Fibroblast of the conjunctiva (primary cell): Measurements from ENCODE around the gene BLM.

Experiments used
- DNase-seq: peaks from one replicate; pipeline ENCODE4 v3.0.0-alpha.2; 2010; ENCODE audit warnings: low read depth

Gene BLM

DNA sequence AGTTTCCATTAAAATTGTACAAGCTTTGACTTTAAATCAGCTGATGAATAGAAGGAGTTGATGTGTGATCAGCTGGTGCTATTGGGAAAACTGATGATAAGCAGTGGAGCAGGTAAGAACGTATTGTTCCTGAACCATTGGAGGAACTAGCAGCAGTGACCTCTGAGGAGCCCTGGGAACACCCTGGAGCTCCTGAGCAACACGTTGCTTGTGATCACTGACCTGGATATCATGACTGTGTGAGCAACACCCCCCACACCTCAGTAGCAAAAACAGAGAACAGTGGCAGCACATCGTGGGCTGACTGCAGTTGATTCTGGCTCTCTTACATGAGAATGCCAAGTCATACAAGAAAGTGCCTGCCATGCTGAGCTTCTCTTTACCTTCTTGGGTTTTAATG, 72.9 kb downstream of the BLM start:
- DNase-seq: no peak

- DNase-seq: no peak
These were observed 73.4 kb downstream of the BLM start for GRCh38 chr15:90790561-90790960.

DNA sequence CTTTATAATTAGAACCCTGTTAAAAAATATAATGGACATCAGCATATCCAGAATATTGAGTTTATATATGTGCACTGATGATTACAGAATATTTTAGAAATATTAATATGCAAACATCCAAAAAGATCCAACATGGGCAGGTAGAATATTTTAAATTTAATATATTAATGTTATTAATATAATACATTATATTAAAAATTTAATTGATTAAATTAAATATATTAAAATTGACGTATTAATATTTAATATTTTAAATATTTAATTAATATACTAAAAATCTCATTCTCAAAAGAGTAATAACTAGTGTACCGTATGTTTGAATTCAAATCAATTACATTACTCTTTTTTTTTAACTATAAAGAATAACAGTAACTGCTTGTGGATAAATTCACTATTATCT, 77.4 kb downstream of the BLM start:
- no peak for DNase-seq

- no peak for DNase-seq
These were observed 82.6 kb downstream of the BLM start for GRCh38 chr15:90799639-90800170.

DNA sequence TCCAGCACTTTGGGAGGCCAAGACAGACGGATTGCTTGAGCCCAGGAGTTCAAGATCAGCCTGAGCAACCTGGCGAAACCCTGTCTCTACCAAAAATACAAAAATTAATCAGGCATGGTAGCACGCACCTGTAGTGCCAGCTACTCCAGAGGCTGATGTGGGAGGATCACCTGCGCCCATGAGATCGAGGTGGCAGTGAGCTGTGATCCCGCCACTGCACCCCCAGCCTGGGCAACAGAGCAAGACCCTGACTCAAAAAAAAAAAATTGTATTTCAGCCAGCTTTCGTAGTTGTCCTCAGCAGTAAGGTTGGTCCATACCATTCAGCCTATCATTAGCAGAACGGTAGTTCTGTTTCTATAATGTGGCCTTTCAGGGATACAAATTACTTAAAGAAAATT, 84.7 kb downstream of the BLM start:
- no peak for DNase-seq

DNA sequence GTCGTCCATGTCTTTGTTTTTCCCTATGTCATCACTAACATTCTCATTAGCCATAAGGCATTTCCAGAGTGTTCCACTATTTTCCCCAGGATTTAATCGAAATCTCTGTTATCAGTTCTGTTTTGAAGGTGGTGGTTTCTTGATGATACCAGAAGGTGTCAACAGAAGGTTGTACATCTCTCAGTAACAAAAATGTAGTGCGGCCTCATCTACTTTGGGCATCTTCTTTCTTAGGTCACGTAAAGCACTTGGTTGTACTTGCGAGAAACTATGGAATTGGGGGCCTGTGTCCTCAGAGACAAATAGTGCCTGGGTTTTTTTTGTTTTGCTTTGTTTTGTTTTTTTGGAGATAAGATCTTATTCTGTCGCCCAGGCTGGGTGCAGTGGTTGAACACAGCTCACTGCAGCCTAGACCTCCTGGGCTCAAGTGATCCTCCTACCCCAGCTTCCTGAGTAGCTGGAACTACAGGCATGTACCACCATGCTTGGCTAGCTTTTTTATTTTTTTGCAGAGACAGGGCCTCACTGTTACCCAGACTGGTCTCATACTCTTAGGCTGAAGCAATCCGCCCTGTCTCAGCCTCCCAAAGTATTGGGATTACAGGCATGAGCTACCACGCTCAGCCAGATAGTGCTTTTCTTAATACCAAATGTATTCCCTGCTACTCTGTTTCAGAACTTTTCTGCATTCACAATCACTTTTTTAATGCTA, 90.1 kb downstream of the BLM start:
- no peak for DNase-seq

DNA sequence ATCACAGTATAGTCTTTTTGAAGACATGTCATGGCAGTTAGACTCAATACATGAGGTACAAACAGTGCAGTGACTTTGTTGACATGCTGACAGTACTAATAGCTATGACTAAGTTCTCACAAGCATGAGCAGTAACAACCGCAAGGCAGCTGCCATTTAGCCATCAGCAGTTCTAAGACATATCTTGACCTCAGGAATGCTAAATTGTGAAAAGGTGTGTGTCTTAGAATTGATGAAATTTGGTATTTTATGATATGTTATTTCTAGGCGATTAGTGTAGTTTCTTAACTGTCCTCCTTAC, 90.6 kb downstream of the BLM start:
- no peak for DNase-seq

DNA sequence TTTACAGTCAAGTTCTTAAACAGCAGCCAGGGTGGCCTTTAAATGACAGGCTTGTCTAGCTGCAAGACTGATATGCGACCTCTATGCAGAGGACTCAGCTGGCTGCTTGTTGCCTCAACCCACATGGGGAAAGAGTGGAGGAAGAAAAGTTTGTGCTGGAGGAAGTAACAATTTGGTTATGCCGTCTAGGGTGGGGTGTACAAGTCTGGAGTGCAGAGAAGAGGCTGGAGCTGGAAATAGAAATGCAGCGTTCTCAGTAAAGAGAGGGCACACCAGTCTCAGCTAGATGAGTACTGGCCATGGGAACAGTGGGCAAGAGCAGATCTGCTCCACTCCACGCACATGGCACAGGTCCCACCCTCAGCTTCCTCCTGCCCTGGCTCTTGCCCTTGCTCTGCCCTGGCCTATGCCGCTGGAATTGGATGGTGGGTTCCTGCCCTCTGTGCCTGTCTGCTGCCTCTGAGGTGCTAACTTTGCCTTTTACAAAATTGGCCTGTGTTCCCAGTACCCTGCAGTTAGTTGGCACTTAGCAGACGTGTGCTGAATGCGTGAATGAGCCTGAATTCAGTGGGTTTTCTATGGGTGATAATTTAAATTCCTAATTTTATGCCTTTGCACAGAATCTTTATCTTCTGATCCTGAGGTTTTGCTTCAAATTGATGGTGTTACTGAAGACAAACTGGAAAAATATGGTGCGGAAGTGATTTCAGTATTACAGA, 91.5 kb downstream of the BLM start:
- no peak for DNase-seq

DNA sequence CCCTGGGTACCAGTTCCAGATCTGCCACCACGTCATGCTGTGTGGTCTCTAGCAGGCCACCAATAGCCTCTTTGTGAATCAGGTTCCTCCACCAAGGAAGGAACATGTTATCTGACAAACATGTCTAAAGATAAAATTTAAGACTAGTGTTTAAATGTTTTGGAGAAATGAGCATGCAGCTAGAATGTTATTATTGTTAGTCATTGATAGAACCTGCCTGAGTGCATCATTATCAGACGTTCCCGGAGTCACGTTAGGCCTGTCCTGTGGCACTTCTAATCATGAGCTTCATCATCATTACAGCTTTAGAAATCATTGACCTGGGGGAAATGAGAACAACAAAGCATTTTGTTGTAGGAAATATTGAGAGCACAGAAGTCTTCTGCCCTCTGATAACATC, 92.4 kb downstream of the BLM start:
- DNase-seq: no peak

DNA sequence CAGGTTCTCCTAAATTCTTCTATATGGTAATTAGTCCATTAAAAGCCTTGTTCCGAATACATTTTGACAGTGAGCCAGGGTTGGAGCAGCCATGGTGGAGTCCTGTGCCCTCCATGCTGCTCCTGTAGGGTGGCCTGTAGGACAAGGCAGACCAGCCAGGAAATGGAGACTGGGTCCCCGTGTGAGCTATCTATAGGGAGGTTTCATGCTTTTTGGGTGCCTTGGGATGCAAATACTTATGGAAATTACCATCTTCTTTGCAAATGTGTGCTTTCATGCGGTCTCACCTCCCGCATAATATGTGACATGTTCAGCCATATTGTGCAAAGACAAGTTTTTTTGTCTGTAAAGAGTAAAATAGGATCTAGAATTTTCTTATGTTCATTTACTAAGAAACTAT, 93.2 kb downstream of the BLM start:
- no peak for DNase-seq

DNA sequence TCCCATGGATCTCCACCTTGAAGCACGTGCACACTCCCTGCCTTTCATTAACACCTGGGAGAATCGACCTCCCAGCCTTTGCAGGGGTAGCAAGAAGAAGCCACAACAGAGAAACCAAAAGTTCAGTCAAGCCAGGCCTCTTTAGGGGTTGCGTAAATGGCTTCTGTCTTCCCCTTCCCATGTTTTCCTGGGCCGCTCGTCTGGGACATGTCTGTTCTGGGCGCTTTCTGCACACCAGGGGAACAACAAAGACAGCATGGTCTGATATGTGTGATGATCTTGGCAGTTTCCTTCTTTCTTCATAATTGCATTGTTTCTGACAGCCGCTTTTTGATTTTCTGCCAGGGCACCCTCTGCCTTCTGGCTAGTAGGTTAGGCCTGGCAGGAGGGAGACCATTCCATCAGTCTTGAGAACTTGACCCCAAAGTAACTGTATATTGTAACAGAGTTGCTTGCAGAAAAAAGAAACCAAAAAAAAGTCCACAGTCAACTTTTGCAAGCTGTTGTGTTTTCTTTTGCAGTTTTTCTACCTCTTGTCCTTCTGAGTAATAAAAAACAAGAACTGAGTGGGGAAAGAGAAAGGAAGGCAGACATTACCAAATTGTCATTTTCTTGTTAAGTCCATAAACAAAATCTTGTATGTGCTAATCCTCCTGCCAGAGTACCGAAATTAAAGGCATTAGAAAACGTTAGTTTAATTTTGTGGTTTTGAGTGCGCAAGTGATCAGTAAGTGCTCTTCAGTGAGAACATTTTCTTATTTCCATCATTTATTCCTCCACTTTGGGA, 95.2 kb downstream of the BLM start:
- DNase-seq: no peak

- DNase-seq: no peak
These were observed 95.8 kb downstream of the BLM start for GRCh38 chr15:90812958-90813265.

DNA sequence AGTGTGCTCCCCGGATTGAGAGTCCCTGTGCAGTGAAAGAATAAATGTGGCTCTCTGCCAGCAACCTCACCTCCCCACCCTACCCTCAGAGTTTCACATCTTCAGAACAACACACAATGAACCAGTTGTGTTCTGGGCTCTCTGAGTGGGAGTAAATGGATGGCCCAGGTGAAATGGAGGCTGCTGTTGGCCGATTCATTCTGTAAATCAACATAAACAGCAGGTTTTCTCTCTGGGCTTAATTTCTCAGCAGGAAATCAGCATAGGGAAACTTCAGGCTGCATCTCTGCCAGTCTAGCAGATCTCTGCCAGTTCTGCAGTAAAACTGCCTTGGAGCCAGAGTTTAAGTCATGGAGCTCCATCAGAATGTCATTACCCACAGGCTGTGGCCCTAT, 96.6 kb downstream of the BLM start:
- no peak for DNase-seq

DNA sequence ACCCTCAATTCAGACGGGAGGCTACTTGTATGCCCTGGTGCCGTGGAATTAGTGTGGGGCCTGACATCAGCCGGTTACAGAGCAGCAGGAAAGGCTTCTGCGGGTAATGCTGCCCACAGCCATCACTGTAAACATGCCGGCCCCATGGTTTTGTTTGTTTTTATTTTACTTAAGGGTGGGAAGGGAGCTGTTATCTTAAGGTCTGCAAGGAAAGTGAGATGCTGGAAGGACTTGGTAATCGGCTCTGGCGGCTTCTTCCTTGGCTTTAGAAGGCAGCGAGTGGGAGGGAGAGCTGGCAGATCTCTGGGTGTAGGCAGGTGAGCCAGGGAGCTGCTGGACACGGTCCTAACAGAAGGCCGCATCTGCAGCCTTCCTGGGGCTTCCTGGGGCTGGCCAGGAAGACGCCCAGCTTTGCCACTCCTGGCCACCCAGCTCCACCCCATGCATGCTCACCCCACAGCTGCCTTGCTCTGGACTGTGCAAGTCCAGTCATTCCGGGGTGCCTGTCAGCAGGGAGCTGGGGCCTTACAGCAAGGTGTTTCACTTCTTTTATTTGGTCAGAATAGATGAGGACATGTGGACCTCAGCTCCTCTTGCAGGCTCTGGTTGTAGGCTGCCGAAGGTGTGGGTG, 97.2 kb downstream of the BLM start:
- no peak for DNase-seq

DNA sequence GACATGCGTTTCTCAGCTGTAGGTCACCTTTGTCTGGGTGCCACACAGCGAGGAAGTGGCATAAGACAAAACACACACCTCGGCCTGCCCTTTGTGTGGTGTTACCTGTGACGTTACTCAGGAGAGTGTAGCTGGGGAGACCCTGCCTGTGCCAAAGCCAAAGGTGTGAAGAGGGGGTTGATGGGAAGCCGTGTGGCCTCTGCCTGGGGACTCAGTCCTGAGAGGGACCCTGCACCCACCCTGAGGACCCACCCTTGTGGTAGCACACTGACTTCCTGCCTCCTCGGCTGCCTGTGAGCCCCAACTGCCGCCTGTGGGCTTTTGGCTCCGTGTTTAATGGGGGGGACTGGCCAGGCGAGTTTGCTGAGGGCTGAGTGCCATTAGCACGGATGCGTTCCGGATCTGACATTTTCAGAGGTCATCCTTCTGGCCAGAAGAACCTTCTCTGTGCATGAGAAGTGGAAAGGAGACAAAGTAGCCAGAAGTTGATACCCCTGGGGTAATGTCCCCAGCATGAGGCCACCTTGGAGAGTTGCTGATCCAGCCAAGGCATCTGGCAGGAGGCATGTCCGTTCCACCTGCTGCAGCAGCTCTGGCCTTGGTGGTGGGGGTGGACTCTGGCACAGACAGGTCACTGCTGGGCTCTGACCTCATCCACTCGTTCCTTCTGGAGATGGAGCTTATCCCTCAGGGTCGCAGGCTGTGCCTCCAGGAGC, 99.4 kb downstream of the BLM start:
- no peak for DNase-seq

DNA sequence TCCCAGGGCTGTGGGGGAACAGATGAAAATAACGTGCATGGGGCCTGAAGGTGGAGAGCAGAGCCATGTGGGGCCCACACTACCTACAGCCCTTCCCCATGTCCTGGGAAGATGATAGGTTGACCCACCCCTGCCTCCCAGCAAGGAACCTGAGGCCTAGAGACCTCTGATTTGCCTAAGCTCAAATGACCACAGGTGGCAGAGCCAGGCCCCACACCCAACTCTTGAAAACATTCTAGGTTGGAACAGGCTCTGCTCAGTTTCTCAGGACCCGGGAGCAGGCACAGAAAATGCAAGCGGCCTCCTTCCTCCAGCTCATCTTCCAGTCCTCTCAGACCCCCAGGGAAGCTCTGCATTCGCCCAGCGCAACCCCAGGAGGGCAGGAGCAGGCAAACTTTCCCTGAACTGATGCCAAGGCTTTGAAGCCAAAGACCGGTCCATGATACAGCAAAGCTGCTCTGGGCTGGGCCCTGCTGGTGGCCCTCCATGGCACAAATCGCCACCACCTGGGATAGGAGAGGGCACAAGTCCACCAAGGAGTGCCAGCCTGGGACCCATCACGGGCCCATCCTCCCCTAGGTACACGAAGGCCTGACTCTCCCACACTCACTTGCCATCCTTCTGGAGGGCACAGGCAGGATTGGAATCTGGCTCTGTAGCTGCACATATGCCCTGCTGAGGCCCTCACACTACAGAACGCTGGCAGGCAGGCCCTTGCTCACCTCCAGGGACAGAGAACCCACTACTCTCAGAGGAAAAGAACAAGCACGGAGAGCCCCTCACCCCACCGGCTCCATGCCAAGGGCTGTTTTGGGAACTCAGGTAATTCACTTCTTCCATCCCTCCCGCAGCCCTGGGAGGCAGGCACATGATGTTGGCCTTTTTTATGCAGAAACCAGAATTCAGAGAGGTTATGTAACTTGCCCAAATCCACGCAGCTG, 100.2 kb downstream of the BLM start:
- no peak for DNase-seq

DNA sequence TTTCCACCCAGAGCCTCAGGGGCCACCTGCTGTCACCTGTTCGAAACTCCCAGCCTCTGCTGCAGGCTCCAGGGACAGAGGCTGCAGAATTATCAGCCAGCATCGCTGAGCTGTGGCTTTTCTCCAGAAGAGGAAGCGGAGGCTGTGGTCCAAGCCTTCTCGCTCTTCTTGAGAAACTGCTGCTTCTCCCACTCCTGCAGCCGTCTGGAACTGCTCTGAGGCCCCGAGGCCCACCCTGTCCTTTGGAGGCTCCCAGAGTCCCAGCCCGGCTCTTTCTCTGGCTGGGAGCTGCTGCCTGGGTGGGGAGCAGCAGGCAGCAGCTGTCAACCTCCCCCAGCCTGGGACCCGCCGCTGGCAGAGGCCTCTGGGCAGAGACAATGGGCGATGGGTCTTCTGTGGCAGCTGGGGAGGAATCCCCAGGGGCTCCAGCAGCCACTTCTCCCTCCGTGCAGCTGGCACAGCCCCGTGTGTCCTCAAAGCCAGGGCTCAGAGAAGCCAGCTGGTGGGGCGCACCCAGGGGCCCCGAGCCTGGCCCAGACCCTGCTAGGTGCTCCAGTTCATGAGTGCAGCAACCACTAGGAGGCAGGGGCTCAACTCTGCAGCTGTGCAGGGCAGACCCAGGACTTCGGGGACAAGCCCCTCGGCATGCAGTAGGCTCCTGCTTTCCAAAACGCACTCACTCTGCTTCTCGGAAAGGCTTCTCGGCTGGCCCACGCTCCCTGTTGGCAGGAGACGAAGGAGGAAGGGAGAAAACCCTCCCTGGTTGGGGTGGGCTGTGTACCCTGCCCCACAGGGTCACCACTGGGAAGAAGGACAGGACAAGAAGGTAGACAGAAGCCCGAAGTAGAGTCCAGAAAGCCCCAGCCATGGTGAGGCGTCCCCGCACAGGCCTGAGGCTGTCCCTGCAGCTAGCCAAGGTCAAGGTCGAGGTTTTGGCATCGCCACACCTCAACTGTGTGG, 101.4 kb downstream of the BLM start:
- DNase-seq: no peak

GRCh38 chr15:90819390-90819789, 102.2 kb downstream of the BLM start:
- DNase-seq: no peak

GRCh38 chr15:90819850-90820249, 102.7 kb downstream of the BLM start:
- no peak for DNase-seq

- DNase-seq: no peak
These were observed 103.3 kb downstream of the BLM start for GRCh38 chr15:90820481-90820880.
